Activated T-helper 9 cell treated with anti-CD3 and anti-CD28 coated beads, Interleukin-2, amount 50 U/mL, for 16 hours (primary cell): Measurements from ENCODE around the gene NPAS2.

Experiments
- DNase-seq: peaks from one replicate; pipeline ENCODE4 v3.0.0-alpha.2; 2020; ENCODE audit warnings: low read depth

Gene NPAS2

DNA sequence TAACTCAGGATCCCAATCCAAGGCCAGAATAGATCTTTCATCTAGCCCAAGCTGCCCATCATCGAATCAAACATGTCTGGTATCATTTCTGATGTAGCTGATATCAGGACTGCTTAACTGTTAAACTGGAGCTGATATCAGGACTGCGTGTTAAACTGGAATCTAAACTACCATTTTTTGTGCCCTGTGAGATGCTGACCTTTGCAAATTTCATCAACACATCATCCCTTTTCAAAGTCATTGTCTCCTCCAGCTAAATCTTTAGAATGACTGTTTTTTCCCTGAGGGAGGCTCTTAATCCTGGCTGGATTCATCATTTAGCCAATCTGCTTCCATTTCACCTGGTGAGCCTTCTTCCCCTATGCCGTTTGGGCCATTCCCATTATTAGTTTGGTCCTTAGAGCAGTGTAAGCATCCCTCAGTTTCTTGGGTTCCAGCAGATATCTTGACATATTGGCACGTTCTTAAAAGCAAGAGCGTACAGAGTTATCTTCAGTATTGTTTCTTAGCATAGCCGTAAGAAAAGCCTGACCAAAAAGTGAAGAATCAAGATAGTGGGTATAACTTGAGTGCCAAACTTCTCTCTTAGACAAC, 194.4 kb downstream of the NPAS2 start:
- no peak for DNase-seq

DNA sequence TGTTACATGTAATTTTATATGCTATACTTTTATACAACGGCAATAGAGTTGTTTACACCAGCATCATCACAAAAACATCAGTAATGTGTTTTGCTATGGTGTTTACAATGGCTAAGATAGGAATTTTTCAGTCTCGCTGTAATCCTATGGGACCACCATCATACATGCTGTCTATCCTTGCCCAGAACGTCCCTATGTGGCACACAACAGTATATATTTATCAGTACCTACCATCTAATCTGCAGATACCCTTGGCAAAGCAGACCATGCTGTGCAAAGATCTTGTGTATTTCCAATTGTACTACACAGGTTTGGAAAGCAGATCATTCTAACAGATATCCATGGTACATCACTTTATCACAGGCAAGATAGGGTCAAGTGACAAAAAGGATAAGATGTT, 197.4 kb downstream of the NPAS2 start:
- DNase-seq, result no peak

DNA sequence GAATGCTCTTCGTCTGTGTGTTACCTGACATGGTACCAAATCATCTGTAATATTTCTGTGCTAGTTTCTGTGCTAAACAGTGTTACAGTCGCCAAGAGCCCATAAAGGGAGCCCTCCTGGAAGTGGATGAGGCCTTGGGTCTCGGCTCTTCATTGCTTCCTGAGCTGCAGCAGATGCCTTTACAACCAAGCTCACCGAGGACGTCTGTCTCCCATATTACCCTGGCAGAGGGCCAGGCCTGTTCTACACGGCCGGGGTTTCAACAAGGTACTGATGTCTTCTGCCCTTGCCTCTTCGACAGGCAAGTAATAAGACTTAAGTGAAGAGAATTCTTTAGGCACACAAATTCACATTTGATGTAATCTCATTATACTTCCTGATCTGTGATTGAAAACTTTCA, 199.0 kb downstream of the NPAS2 start:
- DNase-seq, result no peak

DNA sequence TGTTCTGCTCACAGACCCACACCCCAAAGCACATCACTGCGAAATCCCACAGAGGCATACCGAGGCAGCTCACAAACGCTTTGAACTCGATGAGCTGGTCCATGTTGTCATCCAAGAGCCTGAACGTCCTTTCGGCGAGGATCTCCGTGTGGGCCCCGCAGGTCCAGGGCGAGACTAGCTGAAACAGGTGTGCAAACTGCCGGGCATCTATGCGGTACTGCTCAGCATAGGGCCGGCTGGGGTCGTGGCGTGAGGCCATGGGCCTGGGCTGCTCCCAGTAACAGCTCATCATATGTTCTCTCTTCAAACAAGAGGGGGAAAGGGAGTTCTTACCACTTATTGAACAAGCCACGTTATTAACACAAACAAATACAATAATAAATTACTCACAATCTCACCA, 202.3 kb downstream of the NPAS2 start:
- no peak for DNase-seq

DNA sequence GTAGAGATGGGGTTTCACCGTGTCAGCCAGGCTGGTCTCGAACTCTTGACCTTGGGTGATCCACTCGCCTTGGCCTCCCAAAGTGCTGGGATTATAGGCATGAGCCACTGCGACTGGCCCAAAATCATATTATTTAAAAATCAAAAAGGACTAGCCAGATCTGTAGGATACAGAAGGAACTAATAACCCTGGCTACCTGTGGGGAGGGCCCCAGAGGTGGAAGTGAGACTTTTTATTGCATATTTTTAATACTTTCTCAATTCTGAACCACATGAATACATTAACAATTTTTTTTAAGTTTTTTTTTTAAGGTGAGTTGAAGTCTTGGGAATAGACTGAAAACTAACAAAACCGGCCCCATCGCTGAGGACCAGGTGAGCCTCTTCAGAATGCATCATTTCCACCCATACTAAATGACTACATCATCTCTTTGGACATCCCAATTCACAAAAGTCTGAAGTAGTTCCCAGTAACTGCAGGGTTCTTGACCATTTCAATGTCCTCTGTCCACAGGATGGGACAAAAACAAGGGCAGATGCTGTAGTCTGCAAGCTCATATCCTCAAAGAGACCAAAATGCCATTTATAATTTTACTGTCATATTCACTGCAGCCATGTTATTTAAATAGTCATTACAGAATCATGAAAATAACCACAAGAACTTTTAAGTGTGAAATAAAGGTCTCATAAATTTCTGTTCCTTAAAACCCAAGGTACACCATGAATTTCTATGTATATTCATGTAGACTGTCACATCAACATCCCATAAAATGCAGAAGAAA, 203.6 kb downstream of the NPAS2 start:
- DNase-seq, result no peak

DNA sequence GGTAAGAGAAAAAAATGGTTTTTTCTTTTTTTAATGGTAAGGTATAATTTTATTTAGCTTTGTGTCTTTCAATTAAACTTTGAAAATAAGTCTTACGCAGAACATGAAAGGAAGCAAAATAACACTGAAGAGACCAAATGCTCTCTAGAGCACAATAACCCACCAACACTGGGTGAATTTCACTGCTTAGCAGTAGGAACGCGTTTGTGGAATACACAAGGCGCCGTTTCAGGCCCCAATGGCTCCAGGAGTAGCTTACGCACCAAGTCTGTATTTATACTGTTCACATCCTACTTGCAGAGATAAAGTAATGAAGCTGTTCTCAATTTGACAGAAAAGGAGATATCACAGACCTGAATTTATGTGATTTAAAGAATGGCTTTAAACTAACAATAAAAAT, 205.6 kb downstream of the NPAS2 start:
- no peak for DNase-seq

DNA sequence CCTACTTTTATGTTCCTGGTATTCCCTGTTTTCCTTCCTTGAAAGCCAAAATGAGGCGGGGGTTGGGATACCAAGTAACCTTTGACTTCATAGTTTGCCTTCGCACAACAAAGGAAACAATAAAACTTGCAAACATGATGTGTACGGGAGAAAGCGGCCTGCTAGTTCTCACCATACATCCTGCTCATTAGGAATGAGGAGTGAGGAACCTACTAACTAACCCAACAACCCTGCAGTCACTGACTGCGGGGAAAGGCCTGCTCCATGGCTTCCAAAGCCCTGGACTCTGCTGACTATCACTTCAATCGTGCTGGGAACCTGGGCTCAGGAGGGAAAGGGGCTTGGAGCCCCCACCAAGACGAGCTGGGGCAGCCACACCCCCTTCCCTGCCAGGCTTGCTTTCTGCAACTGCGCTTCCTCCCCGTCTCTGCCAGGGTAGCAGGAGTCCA, 206.3 kb downstream of the NPAS2 start:
- DNase-seq, result no peak

DNA sequence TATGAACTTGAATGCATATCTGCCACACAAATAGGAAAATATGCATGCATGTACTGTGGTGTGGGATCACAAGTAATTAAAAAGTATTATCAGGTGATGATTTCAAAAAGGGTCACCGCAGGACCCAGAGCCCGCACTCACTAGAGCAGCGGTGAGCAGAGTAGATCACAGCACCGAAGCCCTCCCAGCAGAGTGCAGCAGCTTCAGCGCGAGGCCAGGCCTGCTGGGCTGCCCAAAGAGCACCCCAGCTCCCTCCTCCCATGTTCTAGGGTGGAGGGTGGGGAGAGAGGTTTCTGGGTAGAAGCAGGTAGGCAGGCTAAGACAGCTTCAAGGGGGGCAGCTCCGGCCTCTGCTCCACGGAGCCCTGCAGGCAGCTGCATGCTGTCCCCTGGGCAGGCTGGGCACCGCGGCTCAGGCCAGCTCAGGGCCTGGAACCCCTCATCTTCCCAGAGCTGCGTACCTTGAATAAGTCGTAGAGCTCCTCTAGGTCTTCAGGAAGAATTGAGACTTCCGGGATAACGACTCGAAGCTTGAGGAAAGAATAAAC, 207.1 kb downstream of the NPAS2 start:
- DNase-seq, result no peak

DNA sequence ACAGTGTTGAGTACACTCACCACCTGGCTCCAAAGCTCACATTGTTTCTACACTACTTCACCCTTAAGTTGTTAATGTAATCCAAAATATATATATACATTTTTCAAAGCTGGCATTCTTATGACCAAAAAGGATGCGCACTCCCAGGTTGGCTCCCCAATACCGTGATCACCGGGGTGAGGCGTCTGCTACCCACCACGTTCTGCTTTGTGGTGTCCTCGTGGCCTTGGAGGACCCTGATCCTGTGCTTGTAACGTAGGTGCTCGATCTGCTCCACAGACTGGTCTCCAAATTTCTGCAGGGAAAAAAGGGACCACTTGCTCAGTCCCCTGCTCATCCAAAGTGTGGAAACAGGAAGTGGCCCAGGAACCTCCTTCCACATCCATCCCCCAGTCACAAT, 207.9 kb downstream of the NPAS2 start:
- DNase-seq, result no peak

DNA sequence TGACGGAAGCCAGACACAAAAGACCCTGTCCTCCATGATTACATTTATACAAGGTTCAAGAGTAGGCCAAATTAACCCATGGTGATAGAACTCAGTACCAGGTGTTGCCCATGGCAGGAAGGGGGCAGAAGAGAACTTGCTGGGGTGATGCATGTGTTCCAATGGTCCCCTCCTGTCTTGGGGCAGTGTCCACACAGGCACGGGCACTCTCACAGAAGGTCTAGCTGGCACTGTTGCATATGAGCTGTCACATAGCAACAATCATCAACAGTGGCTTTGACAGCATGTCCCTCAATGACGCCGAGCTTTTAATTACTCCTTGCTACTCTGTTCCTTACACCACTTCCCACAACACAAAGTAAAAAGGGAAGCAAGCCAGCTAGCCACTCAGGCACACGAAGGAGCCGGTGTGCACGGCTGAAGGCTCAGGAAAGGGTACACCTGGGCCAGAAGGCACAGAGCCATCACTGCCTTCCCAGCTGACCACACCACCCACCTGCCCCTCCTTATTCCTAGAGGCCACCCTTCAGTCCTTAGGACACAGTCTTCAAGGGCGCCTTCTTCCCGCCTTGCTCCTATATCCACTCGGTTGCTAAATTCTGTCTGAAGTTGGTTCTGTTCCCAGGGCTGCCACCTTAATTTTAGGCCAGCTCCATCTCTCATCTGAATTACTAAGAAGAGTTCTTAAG, 211.1 kb downstream of the NPAS2 start:
- DNase-seq, result no peak

DNA sequence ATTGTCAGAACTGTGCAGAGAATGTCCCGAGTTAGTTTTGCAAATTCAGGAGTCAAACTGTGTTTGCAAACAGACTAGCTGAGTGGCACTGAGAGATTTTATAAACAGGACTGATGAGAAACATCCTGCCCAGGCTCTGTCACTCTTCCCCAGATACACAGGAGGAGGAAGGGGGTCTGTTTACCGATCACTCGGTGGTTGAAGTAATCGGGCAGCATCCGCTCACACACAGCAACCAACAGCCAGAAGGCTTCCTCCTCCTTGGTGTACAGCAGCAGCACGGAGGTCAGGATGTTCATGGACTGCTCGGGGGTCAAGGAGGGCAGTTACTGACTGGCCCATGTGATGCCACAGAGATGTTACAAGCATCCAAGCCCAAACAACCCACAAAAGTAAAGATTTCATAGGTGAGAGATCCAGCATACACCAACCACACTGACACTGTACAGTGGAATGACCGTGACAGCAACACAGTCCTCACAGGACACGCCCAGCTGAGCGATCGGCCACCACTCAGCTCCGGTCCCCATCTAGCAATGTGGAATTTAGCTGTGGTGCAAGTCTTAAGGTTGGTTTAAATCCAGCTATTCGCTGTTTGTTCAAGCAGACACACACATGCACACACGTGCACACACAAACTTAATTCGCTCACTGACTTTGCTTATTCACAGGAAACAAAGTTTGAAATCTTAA, 212.3 kb downstream of the NPAS2 start:
- DNase-seq, result no peak

DNA sequence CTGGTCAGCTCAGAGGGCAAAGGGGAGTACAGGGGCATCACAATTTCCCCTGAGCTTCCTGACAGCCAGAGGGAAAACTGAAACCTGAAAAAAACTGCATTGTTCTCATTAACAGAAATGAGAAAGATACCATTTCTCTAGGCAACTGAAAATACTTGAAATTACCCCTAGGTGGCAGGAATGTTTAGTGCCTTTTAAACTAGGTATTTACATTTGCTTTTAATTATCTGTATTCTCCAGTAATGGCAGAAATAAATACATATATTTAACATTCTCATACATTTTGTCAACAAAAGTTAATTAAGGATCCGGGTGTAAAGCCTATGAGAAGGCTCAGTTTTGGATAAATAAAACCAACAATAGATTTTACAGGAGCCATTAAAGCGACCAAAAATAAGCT, 216.6 kb downstream of the NPAS2 start:
- no peak for DNase-seq

DNA sequence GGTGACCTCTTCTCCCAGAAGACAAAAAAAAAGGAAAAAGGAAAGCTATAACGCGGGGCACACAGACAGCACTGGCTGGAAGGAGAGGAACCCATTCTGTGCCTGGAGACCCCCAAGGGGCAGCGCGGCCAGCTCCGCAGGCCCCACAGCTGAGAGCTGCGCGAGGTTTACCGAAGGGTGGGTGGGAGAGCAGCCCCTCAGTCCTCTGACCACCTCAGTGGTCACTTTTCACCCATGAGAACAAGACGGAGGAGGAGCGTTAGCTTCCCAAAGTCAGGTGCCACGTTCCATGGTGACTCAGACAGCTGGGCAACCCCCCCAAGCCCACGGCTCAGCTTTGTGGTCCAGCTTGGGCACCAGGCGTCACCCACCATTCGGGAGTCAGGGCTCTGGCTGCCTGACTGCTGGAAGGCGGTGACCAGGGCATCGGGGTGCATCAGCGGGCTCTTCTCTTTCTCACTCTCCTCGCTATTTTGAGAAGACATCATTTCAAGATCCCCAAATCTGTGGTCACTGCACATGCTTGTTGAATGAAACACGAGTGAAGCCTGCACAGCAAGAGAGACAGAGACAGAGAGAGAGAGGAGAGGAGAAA, 217.3 kb downstream of the NPAS2 start:
- DNase-seq, result no peak

DNA sequence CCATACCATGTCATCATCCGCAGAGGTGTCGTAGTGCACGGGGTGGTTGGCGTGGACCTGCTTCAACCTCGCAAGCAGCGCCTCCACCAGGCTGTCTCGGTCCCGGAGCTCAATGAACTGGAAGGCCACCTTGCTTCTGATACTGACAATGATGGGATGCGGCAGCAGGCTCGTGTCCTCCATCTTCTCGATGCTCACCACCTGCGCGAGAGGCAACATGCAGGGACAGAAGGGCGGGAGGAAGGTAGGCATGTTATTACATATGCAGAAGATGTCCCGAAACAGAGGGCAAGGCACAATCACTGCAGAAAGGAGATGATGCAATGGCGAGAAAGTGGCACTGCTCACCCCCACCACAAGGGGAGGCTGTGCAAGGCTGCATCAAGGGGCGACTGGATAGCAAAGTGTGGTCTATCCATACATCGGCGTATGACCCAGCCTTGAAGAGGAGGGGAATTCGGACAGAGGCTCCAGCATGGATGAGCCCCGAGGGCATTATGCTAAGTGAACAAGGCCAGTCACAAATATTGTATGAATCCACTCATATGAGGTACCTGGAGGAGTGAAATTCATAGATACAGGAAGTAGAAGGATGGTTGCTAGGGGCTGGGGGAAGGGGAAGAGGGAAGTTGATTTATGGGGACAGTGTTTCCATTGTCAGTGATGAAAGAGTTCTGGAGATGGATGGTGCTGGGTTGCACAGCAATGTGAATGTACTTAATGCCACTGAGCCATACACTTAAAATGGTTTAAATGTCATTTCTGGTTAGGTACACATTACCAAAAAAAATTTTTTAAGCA, 218.7 kb downstream of the NPAS2 start:
- DNase-seq, result no peak

DNA sequence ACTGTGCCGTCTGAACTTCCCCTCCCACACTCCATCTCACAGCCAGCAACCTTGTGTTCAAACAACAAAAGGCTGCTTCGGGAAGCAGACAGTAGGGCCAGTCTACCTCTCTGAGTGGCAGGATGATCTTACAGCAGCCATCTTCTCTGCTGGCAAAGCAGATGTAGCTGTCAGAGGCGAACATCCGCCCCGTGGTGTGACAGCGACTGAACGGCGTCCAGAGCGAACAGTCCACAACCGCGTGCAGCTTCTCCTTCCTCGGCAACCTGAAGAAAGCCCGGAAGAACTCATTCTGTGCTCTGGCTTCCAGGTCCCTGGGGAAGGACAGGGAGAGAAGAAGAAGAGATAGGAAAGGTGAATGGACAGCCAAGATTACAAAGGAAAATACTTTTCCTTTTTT, 220.1 kb downstream of the NPAS2 start:
- no peak for DNase-seq

DNA sequence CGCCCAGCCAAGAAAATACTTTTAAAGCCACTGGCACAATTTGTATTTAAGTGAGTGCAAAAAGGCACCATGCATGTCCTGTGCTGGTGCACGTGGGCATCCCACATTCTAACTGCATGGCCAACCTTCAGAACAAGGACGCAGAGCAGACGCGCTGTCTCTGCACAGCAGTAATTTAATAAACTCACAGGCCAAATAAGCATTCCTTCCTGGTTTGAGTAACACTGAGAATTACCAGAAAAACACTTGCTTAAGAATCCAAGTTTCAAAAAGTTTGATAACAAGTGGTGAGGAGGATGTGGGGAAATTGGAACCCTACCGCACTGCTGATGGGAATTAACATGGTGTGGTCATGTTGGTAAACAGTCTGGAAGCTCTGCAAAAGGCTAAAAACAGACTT, 220.8 kb downstream of the NPAS2 start:
- DNase-seq, result no peak

DNA sequence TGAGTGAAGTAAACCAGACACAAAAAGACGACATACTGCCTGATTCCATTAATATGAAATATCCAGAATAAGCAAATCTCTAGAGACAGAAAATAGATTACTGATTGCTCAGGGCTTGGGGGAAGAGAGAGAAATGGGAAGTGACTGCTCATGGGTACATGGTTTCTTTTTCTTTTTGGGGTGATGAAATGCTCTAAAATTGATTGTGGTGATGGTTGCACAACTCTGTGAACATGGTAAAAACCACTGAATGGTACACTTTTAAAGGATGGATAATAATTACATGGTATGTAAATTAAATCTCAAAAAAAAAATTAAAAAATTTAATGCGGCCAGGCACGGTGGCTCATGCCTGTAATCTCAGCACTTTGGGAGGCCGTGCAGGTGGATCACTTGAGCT, 221.5 kb downstream of the NPAS2 start:
- DNase-seq, result no peak

DNA sequence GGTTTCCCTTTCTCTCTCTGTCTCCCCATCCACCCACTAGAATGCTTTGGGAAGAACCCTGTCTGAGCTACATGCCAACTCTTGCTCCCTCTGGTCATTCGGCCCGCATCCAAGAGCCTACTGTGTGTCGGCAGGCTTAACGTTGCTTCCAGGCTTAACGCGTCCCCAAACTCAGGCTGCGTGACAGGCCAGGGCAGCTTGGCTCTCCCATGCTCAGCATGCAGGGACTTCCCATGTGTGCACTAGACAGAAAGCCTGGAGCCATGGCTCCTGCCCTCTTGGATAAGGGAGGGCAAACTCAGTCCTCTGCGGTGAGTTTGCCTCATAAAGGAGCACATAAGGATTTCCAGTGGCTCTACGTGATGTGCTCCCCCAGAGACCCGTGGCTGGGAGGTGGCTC, 225.4 kb downstream of the NPAS2 start:
- no peak for DNase-seq
